Cardiac muscle cell (in vitro differentiated cells and primary cell): ENCODE results near the gene GAN. TPM values are rescaled to one million over a fixed set of nuclear protein-coding genes. Genes with fewer than 3 reads are reported as not detected.

Experiments
- DNase-seq, 2 donors: peaks; one replicate each; pipeline versions ENCODE4 v3.0.0 to v3.0.0-alpha.2; 2010 to 2017; ENCODE audit warnings: low read depth in 1 of 2, low spot score in 1 of 2
- H3K27ac ChIP-seq: fragments of 200-600 bp; sonication (generic); 2 replicates; pipeline ENCODE4 v1.5.1; 2016
- H3K27me3 ChIP-seq: fragments of 200-600 bp; sonication (generic); 2 replicates; pipeline ENCODE4 v1.6.0; 2016; ENCODE audit warnings: control low read depth
- H3K36me3 ChIP-seq: fragments of 200-600 bp; sonication (generic); 2 replicates; pipeline ENCODE4 v1.5.1; 2016; ENCODE audit warnings: control low read depth
- H3K4me1 ChIP-seq: fragments of 200-600 bp; sonication (generic); 2 replicates; pipeline ENCODE4 v1.8.1; 2017; ENCODE audit warnings: low read depth, mild to moderate bottlenecking, mixed run types
- H3K4me3 ChIP-seq: fragments of 200-600 bp; sonication (generic); 2 replicates; pipeline ENCODE4 v1.5.1; 2016; ENCODE audit warnings: mild to moderate bottlenecking
- H3K9me3 ChIP-seq: fragments of 200-600 bp; sonication (generic); 2 replicates; pipeline ENCODE4 v1.5.1; 2017; ENCODE audit warnings: low read depth, mild to moderate bottlenecking, control low read depth
- CTCF ChIP-seq: IDR thresholded peaks from 2 replicates; pipeline ENCODE4 v1.5.1; 2012; ENCODE audit warnings: low read depth, mild to moderate bottlenecking, low read length
- polyA plus RNA-seq: library from polyadenylated mRNA; unstranded; fragments of >200 nt; fragmentation: Nextera tagmentation; extraction: Ambion mirVana; gene quantifications from 2 replicates; pipeline ENCODE4 v1.2.1, GENCODE V29; 2016
- total RNA-seq: library from RNA; depleted of rRNA; stranded (reverse); fragments of >200 nt; gene quantifications from 2 replicates; pipeline ENCODE4 v1.2.3, GENCODE V29; 2016

The GAN gene, protein sequence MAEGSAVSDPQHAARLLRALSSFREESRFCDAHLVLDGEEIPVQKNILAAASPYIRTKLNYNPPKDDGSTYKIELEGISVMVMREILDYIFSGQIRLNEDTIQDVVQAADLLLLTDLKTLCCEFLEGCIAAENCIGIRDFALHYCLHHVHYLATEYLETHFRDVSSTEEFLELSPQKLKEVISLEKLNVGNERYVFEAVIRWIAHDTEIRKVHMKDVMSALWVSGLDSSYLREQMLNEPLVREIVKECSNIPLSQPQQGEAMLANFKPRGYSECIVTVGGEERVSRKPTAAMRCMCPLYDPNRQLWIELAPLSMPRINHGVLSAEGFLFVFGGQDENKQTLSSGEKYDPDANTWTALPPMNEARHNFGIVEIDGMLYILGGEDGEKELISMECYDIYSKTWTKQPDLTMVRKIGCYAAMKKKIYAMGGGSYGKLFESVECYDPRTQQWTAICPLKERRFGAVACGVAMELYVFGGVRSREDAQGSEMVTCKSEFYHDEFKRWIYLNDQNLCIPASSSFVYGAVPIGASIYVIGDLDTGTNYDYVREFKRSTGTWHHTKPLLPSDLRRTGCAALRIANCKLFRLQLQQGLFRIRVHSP
- total RNA-seq (20.8 and 30.8 TPM in 2 replicates), polyA plus RNA-seq (2.7 and 5.5 TPM in 2 replicates)

- no peaks in the 10 kb centered on the region for H3K9me3 ChIP-seq
- H3K27ac ChIP-seq, result peak within 1 kb of the TSS; percentile 89
- no peak for TF ChIP-seq CTCF
- H3K4me3 ChIP-seq, result peak within 1 kb of the TSS; percentile 97
- H3K36me3 ChIP-seq, result no peaks in the 10 kb centered on the region
- H3K27me3 ChIP-seq, result no peaks in the 10 kb centered on the region
- peaks cover 11% of the 10 kb centered on the region for H3K4me1 ChIP-seq
- peak; percentile 97 for DNase-seq
These were observed at the start of gene GAN for GRCh38 chr16:81314603-81315270. TSS of gene GAN (plus strand) at chr16:81314962. CDS start at chr16:81315114, 152 bp downstream.

DNA sequence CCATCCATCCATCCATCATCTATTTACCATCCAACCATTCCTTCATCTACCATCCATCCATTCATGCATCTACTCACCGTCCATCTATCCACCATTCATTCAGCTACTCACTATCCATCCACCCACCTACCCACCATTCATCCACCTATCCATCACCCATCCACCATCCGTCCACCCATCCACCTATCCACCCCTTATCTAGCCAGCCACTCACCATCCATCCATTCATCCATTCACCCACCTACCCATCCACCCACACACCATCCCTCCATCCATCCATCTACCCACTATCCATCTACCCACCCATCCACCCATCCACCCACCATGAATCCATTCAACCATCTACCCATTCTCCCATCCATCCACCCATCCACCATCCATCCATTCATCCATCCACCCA lies 49.7 kb upstream of the GAN start:
- DNase-seq, result no peak
- no peak for TF ChIP-seq CTCF
- Histone ChIP-seq H3K4me3 (no peak overlapping the region), H3K4me1 (peaks cover 3% of the 10 kb centered on the region), H3K27me3 (no peaks in the 10 kb centered on the region), H3K36me3 (no peaks in the 10 kb centered on the region), H3K27ac (no peak overlapping the region), H3K9me3 (no peaks in the 10 kb centered on the region)

DNA sequence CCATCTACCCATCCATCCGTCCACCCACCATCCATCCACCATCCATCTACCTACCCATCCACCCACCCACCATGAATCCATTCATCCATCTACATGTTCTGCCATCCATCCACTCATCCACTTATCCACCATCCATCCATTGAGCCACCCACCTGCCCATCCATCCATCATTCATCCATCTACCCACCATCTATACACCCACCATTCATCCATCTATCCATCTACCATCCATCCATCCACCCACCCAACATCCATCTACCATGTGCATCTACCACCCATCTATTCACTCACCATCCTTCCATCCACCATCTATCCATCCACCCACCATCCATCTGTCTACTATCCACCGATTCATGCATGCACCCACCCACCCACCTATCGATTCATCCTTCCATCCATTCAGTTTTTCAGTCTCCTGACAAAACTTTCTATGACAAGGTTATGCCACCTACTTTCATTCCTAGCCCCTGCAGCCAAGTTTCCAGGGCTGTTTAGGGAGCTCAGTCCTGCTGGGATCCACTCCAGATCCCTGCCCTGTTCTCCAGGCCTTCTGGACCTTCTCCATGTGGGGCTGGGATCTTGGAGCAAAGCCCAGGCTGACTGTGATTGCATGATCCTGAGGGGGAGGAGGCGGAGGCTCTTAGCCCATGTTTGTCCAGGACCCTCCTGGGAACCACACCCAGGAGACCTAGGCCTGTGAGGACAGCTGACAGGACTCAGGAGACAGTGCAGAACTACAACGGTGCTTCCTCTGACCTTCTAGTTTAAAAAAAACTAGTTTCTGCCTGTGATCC lies 48.9 kb upstream of the GAN start:
- Histone ChIP-seq H3K4me3 (no peak overlapping the region), H3K27ac (no peak overlapping the region), H3K27me3 (no peaks in the 10 kb centered on the region), H3K36me3 (no peaks in the 10 kb centered on the region), H3K4me1 (peaks cover 3% of the 10 kb centered on the region), H3K9me3 (no peaks in the 10 kb centered on the region)
- TF ChIP-seq CTCF, result no peak
- peak in 1 of 2 donors; percentile 91 for DNase-seq

- TF ChIP-seq CTCF, result no peak
- no peak overlapping the region for H3K27ac ChIP-seq
- no peaks in the 10 kb centered on the region for H3K27me3 ChIP-seq
- no peaks in the 10 kb centered on the region for H3K9me3 ChIP-seq
- peak in 1 of 2 donors; percentile 5 for DNase-seq
- H3K36me3 ChIP-seq, result no peaks in the 10 kb centered on the region
- peaks cover 3% of the 10 kb centered on the region for H3K4me1 ChIP-seq
- no peak overlapping the region for H3K4me3 ChIP-seq
These were observed 48.1 kb upstream of the GAN start for GRCh38 chr16:81266680-81267095.

GRCh38 chr16:81268509-81268908 lies 46.3 kb upstream of the GAN start:
- no peak overlapping the region for H3K27ac ChIP-seq
- peaks cover 3% of the 10 kb centered on the region for H3K4me1 ChIP-seq
- H3K4me3 ChIP-seq, result no peak overlapping the region
- no peak for TF ChIP-seq CTCF
- no peaks in the 10 kb centered on the region for H3K36me3 ChIP-seq
- H3K9me3 ChIP-seq, result no peaks in the 10 kb centered on the region
- DNase-seq, result no peak
- H3K27me3 ChIP-seq, result no peaks in the 10 kb centered on the region
